GM06990 (cell line): Measurements from ENCODE around the gene KLHDC4.
A peak's percentile ranks its signal among the peaks of the same experiment; 100 is the strongest.

Experiments used
- DNase-seq: peaks from one replicate; pipeline ENCODE4 v3.0.0-alpha.2; 2011; ENCODE audit not compliant: insufficient read length; ENCODE audit errors: extremely low read depth
- H3K27me3 ChIP-seq: replicated peaks from 2 replicates; pipeline ENCODE4 v1.6.0; 2011; ENCODE audit warnings: low read length; ENCODE audit not compliant: control insufficient read depth, insufficient read depth
- H3K36me3 ChIP-seq: 2 replicates; pipeline ENCODE4 v1.5.1; 2011; ENCODE audit warnings: low read length; ENCODE audit not compliant: control insufficient read depth, insufficient read depth
- H3K4me3 ChIP-seq: replicated peaks from 2 replicates; pipeline ENCODE4 v1.5.1; 2011; ENCODE audit warnings: low read depth, mild to moderate bottlenecking, control low read depth, low read length
- TF ChIP-seq, protein P1 (sequence below): IDR thresholded peaks from 2 replicates; pipeline ENCODE4 v1.5.1; 2011; ENCODE audit warnings: low read length, control low read depth, mild to moderate bottlenecking, inconsistent platforms; ENCODE audit not compliant: insufficient read depth, poor library complexity, severe bottlenecking

The KLHDC4 gene

DNA sequence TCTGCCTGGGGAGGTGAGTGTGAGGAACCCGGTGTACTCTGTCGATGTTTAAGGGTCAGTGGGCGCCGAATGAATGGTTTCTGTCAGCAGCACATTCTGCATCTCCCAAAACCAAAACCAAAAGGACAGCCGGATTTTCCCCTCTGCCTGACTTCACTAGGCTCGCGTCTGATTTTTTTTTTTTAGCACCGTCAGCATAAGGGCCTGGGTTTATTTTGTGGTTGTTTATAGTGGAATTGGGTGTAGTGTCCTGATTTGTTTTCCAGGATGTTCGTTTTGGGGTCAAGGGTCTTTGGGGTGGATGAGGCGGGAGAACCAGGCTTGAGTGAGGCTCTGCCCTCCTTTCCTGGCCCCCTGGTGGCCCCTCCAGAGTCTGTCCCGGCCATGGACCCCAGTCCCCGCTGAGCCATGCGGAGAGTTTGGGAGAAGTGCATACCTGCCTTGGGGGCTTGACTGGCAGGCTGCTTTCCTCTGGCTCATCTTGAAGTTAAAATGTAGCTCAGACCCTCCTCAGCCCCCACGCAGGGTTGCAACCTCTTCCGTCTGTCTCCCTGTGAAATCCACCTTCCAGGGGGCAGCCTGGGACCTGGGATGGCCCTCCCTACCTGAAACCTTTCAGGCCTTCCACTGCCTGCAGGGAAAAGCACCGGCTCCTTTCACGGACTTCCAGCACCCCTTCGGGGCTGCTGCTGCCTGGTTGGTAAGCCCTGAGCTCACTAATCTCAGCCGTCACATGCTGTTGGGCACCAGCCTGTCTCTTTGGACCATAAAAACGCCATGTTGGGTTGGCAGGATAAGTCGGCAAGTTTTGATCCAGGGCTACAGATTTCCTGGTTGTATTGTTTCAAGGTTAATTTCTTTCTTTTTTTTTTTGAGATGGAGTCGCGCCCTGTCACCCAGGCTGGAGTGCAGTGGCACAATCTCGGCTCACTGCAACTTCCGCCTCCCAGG is 103.3 kb downstream of the KLHDC4 start:
- no peak overlapping the region for H3K4me3 ChIP-seq
- H3K27me3 ChIP-seq, result no peaks in the 10 kb centered on the region; the same call in 1 of the 2 replicates
- no peaks in the 10 kb centered on the region for H3K36me3 ChIP-seq
- TF ChIP-seq, protein P1, sequence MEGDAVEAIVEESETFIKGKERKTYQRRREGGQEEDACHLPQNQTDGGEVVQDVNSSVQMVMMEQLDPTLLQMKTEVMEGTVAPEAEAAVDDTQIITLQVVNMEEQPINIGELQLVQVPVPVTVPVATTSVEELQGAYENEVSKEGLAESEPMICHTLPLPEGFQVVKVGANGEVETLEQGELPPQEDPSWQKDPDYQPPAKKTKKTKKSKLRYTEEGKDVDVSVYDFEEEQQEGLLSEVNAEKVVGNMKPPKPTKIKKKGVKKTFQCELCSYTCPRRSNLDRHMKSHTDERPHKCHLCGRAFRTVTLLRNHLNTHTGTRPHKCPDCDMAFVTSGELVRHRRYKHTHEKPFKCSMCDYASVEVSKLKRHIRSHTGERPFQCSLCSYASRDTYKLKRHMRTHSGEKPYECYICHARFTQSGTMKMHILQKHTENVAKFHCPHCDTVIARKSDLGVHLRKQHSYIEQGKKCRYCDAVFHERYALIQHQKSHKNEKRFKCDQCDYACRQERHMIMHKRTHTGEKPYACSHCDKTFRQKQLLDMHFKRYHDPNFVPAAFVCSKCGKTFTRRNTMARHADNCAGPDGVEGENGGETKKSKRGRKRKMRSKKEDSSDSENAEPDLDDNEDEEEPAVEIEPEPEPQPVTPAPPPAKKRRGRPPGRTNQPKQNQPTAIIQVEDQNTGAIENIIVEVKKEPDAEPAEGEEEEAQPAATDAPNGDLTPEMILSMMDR, result peak; percentile 14
- no peak for DNase-seq

DNA sequence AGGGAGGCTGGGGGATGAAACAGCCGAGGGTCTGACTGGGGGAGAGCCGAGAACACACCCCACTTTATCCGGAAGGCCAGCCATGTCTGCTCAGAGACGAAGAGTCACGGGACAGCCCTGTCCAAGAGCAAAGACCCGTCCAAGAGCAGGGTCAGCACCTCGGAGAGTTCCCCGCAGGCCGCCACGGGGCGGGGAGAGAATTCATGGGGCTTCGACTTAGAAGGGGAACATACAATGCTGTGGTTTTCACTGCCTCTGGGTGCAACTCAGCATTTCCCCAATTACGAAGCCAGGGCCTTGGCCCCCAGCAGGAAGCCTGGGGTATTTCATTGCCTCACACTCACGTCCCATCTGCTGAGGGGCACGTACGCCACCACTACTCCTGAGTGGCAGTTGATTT is 104.2 kb downstream of the KLHDC4 start:
- peak; percentile 59 for DNase-seq
- no peaks in the 10 kb centered on the region; the same call in 1 of the 2 replicates for H3K27me3 ChIP-seq
- TF ChIP-seq, protein P1, result peak; percentile 7
- H3K36me3 ChIP-seq, result no peaks in the 10 kb centered on the region
- H3K4me3 ChIP-seq, result no peak overlapping the region

DNA sequence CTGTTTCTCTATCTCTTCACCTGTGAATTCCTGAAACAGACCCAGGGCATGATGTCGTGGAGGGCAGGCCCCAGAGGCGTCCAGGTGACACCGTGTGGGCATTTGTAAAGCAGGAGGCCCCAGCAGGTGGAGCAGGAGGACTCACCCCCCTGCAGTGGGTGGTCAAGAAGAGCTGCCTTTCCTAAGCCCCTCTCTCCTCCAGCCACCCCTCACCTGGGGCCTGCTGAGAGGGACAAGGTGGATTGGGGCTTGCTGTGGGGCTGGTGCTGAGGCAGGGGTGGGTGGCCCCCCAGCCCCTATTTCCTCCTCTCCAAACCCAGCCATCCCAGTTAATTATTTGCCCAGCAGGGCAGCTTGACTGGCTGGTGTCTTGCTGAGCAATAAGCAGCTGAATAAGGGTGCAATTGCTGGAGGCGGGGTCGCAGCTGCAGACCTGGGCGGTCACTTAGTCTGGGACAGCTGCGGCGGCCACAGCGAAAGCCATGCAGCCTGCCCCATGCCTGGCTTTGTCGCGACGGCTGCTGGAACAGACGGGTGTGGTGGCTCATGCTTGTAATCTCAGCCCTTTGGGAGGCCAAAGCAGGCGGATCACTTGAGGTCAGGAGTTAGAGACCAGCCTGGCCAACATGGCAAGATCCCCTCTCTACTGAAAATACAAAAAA is 107.1 kb downstream of the KLHDC4 start:
- TF ChIP-seq, protein P1, result no peak
- no peak for DNase-seq
- H3K36me3 ChIP-seq, result no peaks in the 10 kb centered on the region
- no peak overlapping the region for H3K4me3 ChIP-seq
- H3K27me3 ChIP-seq, result no peaks in the 10 kb centered on the region; the same call in 1 of the 2 replicates
